Spinal cord (tissue), 10 donors: Measurements from ENCODE around the gene CHST3. TPM values are rescaled to one million over a fixed set of nuclear protein-coding genes. Genes with fewer than 3 reads are reported as not detected.
"Not testable (repeated sequence)": the region's sequence is repeated elsewhere in the genome, so short reads cannot be mapped to it uniquely, and the experiment has no call there.

Experiments
- DNase-seq, 6 donors: peaks; one replicate each; pipeline versions ENCODE4 v3.0.0 to v3.0.0-alpha.2; 2013 to 2015; ENCODE audit warnings: low spot score in 6 of 6, low read depth in 4 of 6
- H3K27ac ChIP-seq: one replicate; pipeline ENCODE4 v1.5.1; 2013; ENCODE audit warnings: low read depth, low read length, control low read depth
- H3K27me3 ChIP-seq: one replicate; pipeline ENCODE4 v1.6.1; 2013; ENCODE audit warnings: low read length; ENCODE audit not compliant: control insufficient read depth, insufficient read depth
- H3K36me3 ChIP-seq: one replicate; pipeline ENCODE4 v1.6.1; 2013; ENCODE audit warnings: low read length; ENCODE audit not compliant: control insufficient read depth, insufficient read depth
- H3K4me1 ChIP-seq: one replicate; pipeline ENCODE4 v1.6.1; 2013; ENCODE audit warnings: low read length; ENCODE audit not compliant: control insufficient read depth, insufficient read depth
- H3K4me3 ChIP-seq: one replicate; pipeline ENCODE4 v1.5.1; 2013; ENCODE audit warnings: low read depth, low read length, control low read depth
- H3K9me3 ChIP-seq: one replicate; pipeline ENCODE4 v1.6.1; 2013; ENCODE audit warnings: low read length; ENCODE audit not compliant: control insufficient read depth, insufficient read depth
- WGBS: methylation state at CpG from one replicate; pipeline ENCODE4 v1.1.5; 2013; ENCODE audit warnings: missing lambda C conversion rate; ENCODE audit not compliant: insufficient coverage; 5-methylcytosine and 5-hydroxymethylcytosine counted together
- polyA plus RNA-seq, 2 donors: library from polyadenylated mRNA; unstranded; fragments of 120-200 nt; gene quantifications; one replicate each; pipeline ENCODE4 v1.2.1, GENCODE V29; 2013; ENCODE audit not compliant: insufficient read length in 2 of 2
- total RNA-seq, 2 donors: library from RNA; depleted of rRNA in 1 of 2; stranded (reverse); fragments of 120-200 nt in 1 of 2; fragments of >200 nt in 1 of 2; gene quantifications; one replicate each; pipeline versions ENCODE4 v1.2.3 to v1.2.4, GENCODE V29; 2013 to 2014
- donor health status: healthy.

CHST3 gene
- total and polyA plus RNA-seq, 4 donors, result 28.4 to 34.2 (median 31.3) TPM

GRCh38 chr10:71977614-71977903 is 13.4 kb downstream of the CHST3 start:
- Histone ChIP-seq H3K4me1 (peaks cover 100% of the 10 kb centered on the region), H3K27ac (peak overlapping the region; percentile 88), H3K36me3 (peaks cover 27% of the 10 kb centered on the region)
- not testable (repeated sequence) for H3K9me3 ChIP-seq, H3K4me3 ChIP-seq, H3K27me3 ChIP-seq, DNase-seq
- WGBS, result no CpG with 5 or more reads among the region's 1 CpG

- no peaks in the 10 kb centered on the region for H3K9me3 ChIP-seq
- WGBS, result 56% methylated on average over 5 of the region's 7 CpGs
- H3K4me3 ChIP-seq, result no peak overlapping the region
- no peaks in the 10 kb centered on the region for H3K27me3 ChIP-seq
- peaks cover 100% of the 10 kb centered on the region for H3K4me1 ChIP-seq
- DNase-seq, result no peak
- H3K36me3 ChIP-seq, result peaks cover 21% of the 10 kb centered on the region
- H3K27ac ChIP-seq, result peak overlapping the region; percentile 88
These were observed 14.3 kb downstream of the CHST3 start for GRCh38 chr10:71978476-71978875.

GRCh38 chr10:71978988-71979691 is 14.9 kb downstream of the CHST3 start:
- Histone ChIP-seq H3K9me3 (no peaks in the 10 kb centered on the region), H3K27ac (peak overlapping the region; percentile 88), H3K36me3 (peaks cover 18% of the 10 kb centered on the region), H3K27me3 (no peaks in the 10 kb centered on the region), H3K4me3 (no peak overlapping the region), H3K4me1 (peaks cover 100% of the 10 kb centered on the region)
- no peak for DNase-seq
- WGBS, result 62% methylated on average over 5 of the region's 15 CpGs

GRCh38 chr10:71979692-71980062 is 15.5 kb downstream of the CHST3 start:
- peaks cover 100% of the 10 kb centered on the region for H3K4me1 ChIP-seq
- H3K27ac ChIP-seq, result peak overlapping the region; percentile 88
- H3K4me3 ChIP-seq, result no peak overlapping the region
- no CpG with 5 or more reads among the region's 5 CpGs for WGBS
- no peaks in the 10 kb centered on the region for H3K9me3 ChIP-seq
- H3K27me3 ChIP-seq, result no peaks in the 10 kb centered on the region
- H3K36me3 ChIP-seq, result peaks cover 15% of the 10 kb centered on the region
- DNase-seq, result no peak

- Histone ChIP-seq H3K4me3 (peak overlapping the region; percentile 18), H3K4me1 (peaks cover 100% of the 10 kb centered on the region), H3K27ac (peak overlapping the region; percentile 88)
These were observed 16.2 kb downstream of the CHST3 start for GRCh38 chr10:71980181-71981014.

GRCh38 chr10:71981015-71981875 is 17.1 kb downstream of the CHST3 start:
- H3K36me3 ChIP-seq, result peaks cover 17% of the 10 kb centered on the region
- peak in 4 of 6 donors; percentile 84 to 96 (median 88) for DNase-seq
- 20% methylated on average over 12 of the region's 14 CpGs for WGBS
- peak overlapping the region; percentile 18 for H3K4me3 ChIP-seq
- H3K27ac ChIP-seq, result peak overlapping the region; percentile 88
- H3K27me3 ChIP-seq, result no peaks in the 10 kb centered on the region
- H3K4me1 ChIP-seq, result peaks cover 97% of the 10 kb centered on the region
- H3K9me3 ChIP-seq, result no peaks in the 10 kb centered on the region

More at GRCh38 chr10:71980181-71981014, 16.2 kb downstream of the CHST3 start:
- Histone ChIP-seq H3K27me3 (no peaks in the 10 kb centered on the region), H3K36me3 (peaks cover 17% of the 10 kb centered on the region), H3K9me3 (no peaks in the 10 kb centered on the region)
- 13% methylated on average over 4 of the region's 10 CpGs for WGBS
- DNase-seq, result peak in 1 of 6 donors; percentile 61

- Histone ChIP-seq H3K9me3 (no peaks in the 10 kb centered on the region), H3K27me3 (no peaks in the 10 kb centered on the region), H3K4me1 (peaks cover 97% of the 10 kb centered on the region), H3K27ac (peak overlapping the region; percentile 88), H3K4me3 (no peak overlapping the region), H3K36me3 (peaks cover 17% of the 10 kb centered on the region)
- no peak for DNase-seq
- WGBS, result 0% methylated on average over 1 of the region's 1 CpG
These were observed 17.7 kb downstream of the CHST3 start for GRCh38 chr10:71981876-71982230.

- no peak overlapping the region for H3K4me3 ChIP-seq
- H3K9me3 ChIP-seq, result no peaks in the 10 kb centered on the region
- H3K36me3 ChIP-seq, result peaks cover 17% of the 10 kb centered on the region
- peak overlapping the region; percentile 88 for H3K27ac ChIP-seq
- no peak for DNase-seq
- 61% methylated on average over 9 of the region's 10 CpGs for WGBS
- peaks cover 97% of the 10 kb centered on the region for H3K4me1 ChIP-seq
- H3K27me3 ChIP-seq, result no peaks in the 10 kb centered on the region
These were observed 18.3 kb downstream of the CHST3 start for GRCh38 chr10:71982269-71983178.
